ENCODE data around the gene MYBPC3.

MYBPC3 gene

GRCh38 chr11:47355283-47356128, 3.0 kb upstream of the MYBPC3 start:
- DNase-seq (ENCODE audit: low read depth): peak; percentile 91
- TF ChIP-seq CTCF (conservative IDR thresholded peaks at IDR 0.05; ENCODE audit: control insufficient read depth, insufficient read depth, low read depth, low read length): peak; percentile 99
- H3K4me3 ChIP-seq (ENCODE audit: control insufficient read depth, low read depth, low read length): peak overlapping the region; percentile 10

- TF ChIP-seq CTCF (conservative IDR thresholded peaks at IDR 0.05; ENCODE audit: control insufficient read depth, insufficient read depth, low read depth, low read length): no peak
- no peak for DNase-seq (ENCODE audit: low read depth)
- H3K4me3 ChIP-seq (ENCODE audit: control insufficient read depth, low read depth, low read length): no peak overlapping the region
Observed at GRCh38 chr11:47354913-47355282, 2.4 kb upstream of the MYBPC3 start.

GRCh38 chr11:47353978-47354774, 1.7 kb upstream of the MYBPC3 start:
- DNase-seq (ENCODE audit: low read depth): no peak
- TF ChIP-seq CTCF (conservative IDR thresholded peaks at IDR 0.05; ENCODE audit: control insufficient read depth, insufficient read depth, low read depth, low read length): no peak
- no peak overlapping the region for H3K4me3 ChIP-seq (ENCODE audit: control insufficient read depth, low read depth, low read length)

- TF ChIP-seq CTCF (conservative IDR thresholded peaks at IDR 0.05; ENCODE audit: control insufficient read depth, insufficient read depth, low read depth, low read length): no peak
- no peak for DNase-seq (ENCODE audit: low read depth)
- H3K4me3 ChIP-seq (ENCODE audit: control insufficient read depth, low read depth, low read length): no peak overlapping the region
Observed at GRCh38 chr11:47351156-47352126, 1.1 kb downstream of the MYBPC3 start.

GRCh38 chr11:47350315-47350714, 2.2 kb downstream of the MYBPC3 start:
- H3K4me3 ChIP-seq (ENCODE audit: control insufficient read depth, low read depth, low read length): no peak overlapping the region
- no peak for TF ChIP-seq CTCF (conservative IDR thresholded peaks at IDR 0.05; ENCODE audit: control insufficient read depth, insufficient read depth, low read depth, low read length)
- DNase-seq (ENCODE audit: low read depth): no peak

- no peak for TF ChIP-seq CTCF (conservative IDR thresholded peaks at IDR 0.05; ENCODE audit: control insufficient read depth, insufficient read depth, low read depth, low read length)
- H3K4me3 ChIP-seq (ENCODE audit: control insufficient read depth, low read depth, low read length): no peak overlapping the region
- DNase-seq (ENCODE audit: low read depth): no peak
Observed at GRCh38 chr11:47349521-47350095, 2.9 kb downstream of the MYBPC3 start.
